HG03565 (cell line): Measurements from ENCODE around the gene BRD1.
"Not testable (repeated sequence)": the region's sequence is repeated elsewhere in the genome, so short reads cannot be mapped to it uniquely, and the experiment has no call there.

Source experiments
- ATAC-seq: cut with Tn5 transposase; IDR thresholded peaks from one replicate; pipeline ENCODE4 v1.9.1; 2021; ENCODE audit warnings: mild to moderate bottlenecking, moderate library complexity; ENCODE audit not compliant: unreplicated experiment

The BRD1 gene

DNA sequence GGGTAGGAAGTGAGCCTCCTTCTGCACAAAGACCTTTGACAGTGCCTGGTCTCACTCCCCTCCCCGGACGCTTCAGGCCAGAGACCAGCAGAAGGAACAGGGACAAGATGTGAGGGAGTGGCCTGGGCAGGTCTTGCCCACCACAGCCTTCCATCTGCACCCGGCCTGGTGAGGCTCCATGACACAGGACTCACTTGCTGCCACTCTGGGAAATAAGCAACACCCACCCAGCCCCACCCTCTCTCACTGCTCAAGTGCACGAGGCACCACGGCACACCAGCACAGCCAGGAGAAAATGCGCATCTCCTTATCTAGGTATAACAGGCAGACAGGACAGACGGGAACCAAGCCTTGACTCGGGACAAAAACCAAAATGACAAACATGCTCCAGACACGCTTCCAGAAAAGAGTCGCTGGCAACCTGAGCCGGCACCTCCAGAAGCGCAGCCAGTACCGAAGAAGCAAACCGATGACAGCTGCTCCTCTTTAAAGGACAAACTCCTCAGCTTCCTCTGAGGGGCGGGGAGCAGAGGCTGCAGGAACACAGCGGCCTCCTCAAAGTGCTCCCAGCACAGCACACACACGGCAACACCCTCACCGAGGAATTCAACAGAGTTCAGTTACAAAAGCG lies 41.7 kb downstream of the BRD1 start:
- ATAC-seq: no peak

DNA sequence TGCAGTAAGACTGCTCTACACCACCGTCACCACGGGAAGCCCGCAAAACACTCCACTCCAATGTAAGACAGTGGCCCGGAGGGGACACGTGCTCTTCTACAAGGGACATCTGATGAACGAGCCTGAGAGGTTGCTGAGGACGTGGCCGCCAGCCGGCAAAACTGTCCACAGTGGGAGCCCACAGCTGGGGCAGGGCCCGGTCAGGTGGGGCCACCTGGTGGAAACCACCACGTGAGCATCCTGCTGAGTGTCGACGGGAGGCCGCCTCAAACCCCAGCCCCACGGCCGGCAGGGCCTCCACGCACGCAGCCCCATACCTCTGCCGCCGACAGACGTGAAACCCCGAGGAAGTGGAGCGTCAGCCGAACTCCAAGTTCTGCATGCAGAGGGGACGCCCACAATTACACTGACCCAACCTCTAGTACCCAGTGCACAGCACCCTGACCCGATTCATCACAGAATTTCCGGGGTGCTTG lies 42.6 kb downstream of the BRD1 start:
- ATAC-seq: no peak

DNA sequence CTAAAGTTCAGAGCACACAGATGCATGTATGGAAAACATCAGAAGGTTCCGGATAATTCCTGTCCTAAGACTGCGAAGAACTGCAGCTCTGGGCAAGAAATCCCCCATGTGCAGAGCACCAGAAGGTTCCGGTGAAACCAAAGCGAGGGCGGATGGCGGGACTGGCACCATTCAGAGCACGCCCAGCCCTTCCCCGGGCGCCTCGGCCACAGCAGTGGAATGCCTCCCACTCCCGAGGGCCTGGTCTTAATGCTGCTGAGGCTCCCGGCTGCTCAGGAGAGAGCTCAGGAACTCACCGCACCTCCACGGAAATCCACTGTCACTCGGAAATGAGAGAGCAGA lies 43.1 kb downstream of the BRD1 start:
- ATAC-seq: no peak

DNA sequence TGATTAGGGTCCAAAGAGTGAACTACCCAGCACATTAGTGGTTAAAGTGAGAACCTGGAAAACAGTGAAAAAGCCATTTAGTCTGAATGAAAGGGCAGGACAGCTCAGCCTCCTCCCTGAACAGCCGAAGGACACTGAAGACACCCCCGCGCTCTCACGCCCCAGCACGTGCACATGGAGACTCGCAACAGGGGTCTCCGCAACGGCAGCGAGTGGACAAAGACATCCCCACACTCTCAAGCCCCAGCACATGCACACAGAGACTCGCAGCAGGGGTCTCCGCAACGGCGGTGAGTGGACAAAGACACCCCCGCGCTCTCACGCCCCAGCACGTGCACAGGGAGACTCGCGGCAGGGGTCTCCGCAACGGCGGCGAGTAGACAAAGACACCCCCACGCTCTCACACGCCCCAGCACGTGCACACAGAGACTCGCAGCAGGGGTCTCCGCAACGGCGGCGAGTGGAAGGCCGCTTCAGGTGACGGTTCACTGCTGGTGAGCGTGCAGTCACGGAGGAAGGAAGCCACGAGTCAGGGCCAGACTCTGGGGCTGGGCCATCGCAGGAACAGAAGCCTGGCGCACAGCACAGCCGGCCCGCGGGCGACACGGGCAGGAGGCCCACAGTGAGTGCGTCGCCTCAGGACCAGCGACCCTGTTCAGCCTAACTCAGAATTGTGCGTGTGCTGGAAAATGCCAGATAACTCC lies 43.6 kb downstream of the BRD1 start:
- no peak for ATAC-seq

DNA sequence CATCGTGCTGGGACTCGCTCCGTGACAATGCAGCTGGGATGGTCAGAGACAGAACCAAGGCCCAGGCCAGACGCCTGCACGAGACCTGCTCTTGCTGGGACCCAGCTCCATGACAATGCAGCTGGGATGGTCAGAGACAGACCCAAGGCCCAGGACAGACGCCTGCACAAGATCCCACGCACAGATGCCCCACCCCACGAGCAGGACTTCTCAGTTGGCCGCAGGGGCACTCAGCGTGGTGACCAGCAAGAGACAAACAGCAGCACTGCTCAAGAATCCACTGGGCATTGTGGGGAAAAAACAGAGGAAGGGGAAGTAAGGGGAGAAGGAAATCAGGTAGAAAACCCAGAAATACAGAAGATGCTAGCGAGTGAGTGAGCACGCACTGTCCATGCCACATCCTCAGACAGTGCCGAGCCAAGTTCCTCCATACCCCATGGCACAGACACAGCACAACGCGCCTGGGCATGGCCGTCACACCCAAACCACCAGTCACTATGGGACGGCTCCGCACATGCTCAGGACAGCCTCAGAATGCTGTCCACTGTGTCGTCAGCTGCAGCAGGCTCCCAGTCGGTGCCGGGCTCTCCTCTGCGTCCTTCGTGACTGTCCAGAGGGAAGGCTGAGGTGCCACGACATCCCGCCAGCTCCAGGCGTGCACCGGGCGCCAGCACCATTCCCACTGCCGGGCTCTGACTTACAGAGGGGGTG lies 44.5 kb downstream of the BRD1 start:
- no peak for ATAC-seq

DNA sequence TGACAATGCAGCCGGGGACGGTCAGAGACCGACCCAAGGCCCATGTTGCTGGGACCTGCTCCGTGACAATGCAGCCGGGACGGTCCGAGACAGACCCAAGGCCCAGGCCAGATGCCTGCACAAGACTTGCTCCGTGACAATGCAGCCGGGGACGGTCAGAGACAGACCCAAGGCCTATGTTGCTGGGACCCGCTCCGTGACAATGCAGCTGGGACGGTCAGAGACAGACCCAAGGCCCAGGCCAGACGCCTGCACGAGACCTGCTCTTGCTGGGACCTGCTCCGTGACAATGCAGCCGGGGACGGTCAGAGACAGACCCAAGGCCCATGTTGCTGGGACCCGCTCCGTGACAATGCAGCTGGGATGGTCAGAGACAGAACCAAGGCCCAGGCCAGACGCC lies 45.8 kb downstream of the BRD1 start:
- not testable (repeated sequence) for ATAC-seq

DNA sequence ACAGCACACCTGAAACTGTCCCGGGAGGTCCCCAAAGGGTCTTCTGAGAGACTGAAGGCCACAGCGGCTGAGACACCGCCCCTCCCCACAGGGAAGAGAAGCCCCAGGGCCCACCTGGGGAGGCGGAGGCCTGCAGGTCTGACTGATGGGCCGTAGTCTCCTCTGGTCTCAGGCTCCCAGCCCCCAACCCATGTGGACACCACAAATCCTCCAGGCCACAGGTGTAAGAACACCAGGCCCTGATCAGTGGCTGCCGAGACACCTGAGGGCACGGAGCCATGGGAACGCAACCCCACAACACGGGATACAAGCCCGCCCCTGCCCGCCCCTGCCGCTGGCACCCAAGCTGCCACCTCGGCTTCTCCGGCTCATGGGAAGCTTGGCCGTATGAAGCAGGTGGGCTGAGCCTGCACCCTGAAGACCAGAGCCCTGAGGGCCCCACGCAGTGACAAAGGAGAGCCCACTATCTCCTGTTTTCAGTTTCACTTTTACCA lies 46.3 kb downstream of the BRD1 start:
- ATAC-seq: no peak

DNA sequence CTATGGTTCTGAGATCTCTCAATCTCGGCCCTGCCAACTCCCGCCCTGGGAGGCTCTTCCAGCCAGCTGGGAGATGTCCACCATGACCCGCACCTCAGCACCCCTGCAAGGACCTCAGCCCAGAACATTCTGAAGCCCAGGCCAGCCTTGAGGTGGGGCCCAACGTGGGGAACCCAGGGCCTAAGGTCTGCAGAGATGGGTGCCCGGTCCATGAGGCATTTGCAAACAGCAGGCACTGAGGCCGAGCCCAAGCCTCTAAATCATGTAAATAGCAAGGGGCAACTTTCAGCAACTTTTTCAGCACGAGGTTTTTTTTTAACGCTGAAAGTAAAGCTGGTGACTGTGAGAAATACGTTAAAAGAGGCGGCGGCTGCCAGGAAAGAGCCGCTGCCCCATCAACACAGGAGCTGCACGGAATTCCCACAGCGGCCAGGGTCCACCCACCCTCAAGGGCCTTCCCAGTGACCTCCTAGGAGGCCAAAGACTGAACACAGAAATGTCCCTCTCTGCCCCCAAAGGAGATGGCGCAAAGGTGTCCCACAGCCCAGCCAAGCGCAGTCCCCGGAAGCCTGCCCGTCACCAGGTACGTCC lies 46.9 kb downstream of the BRD1 start:
- no peak for ATAC-seq

DNA sequence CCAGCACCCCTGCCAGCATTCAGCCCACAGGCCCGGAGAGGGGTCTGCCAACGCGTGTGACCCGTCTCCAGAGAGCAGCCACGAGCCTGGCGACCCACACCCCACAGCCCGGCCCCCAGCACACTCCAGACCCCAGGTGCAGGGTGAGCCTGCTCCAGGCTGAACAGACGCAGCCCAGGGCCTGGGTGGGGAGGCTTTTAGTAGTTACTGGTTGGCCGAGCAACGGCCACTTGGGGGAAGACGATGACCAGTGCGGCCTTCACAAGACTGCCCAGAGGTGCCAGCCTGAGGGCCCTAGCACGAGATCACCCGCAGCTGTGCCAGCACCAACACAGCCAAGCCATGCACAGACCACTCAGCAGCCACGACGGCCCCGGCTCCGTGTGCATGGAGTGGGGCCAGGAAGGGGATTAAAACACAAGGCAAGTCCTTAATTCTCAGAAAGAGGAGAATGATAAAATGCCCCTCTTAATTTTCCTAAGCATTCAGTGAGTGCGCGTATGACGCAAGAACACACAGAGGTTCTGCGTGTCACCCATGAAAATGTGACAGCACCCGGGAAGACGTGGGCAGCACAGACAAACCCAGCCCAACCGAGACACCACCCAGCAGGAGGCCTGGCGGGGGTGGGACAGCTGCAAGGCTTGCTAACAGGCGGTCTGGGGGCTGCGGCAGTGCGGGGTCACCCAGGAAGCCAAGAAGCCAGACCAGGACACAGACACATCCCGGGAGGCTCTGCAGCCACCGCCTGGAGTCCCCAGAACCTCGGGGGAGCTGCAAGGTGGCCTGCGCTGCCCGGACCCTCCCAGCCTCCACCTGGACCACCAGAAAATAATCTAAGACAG lies 47.6 kb downstream of the BRD1 start:
- ATAC-seq: no peak

DNA sequence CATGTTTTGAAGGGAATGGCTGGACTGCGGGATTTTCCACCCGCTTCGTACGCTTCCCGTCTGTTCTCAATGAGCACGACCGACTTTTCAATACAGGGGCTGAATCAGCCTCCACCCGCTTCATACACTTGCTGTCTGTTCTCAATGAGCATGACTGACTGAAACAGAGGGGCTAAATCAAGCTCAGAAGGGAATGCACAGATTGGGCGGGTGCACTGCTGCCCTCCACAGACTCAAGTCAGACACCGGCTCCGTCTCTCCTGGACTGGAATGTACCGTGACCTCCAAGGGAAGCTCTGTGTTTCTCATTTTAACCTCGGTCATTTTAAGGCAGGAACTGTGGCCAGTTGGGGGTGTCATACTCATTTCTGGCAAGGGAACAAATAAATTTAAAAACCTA lies 48.5 kb downstream of the BRD1 start:
- no peak for ATAC-seq

DNA sequence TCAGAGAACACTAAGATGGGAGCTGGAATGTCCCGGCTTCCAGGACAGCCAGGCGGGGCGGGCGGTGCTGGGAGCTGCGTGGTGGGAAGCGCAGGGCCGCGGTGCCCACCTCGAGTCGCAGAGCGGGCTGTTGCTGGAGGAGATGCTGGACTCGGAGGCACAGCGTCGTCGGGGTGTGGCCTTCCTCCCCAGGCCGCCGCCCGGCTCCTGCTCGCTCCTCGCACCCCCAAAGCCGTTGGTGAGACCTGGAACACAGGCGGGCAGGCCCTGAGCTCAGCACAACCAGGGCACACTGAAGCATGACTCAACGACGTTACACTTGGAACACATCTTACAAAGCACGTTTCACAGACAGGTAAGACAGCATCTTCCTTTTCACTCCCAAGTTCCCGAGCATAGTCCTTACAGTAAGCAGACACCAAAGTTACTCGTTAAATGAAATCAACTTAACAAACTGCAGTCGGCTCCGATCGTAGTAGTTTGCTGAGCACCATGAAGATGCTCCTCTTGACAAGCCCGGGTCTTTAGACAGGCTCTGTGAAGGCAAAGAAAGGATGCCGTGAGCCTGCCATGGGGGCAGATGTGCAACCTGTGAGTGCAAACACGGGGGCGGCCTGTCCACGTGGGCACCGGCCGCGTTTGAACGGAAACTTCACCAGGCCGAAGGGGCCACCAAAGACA lies 50.0 kb downstream of the BRD1 start:
- no peak for ATAC-seq

DNA sequence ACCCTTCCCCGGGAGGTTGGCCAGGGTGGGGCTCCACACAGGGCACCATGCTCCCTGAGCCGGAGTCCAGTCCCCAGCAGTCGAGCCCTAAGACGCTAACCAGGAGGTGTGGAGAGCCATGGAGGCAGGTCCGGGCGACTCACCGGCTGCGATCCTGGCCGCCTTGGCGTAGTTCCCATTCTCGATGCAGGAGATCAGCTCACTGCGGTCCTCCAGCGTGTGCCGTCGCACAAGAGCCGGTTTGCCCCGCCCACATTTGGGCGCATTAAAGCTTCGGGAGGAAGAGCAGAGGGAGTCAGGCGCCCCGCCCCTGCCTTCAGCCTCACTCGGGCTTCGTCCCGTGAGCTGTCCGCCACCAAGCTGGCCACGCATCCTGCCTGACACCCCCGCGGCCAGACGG lies 50.8 kb downstream of the BRD1 start:
- ATAC-seq: no peak

DNA sequence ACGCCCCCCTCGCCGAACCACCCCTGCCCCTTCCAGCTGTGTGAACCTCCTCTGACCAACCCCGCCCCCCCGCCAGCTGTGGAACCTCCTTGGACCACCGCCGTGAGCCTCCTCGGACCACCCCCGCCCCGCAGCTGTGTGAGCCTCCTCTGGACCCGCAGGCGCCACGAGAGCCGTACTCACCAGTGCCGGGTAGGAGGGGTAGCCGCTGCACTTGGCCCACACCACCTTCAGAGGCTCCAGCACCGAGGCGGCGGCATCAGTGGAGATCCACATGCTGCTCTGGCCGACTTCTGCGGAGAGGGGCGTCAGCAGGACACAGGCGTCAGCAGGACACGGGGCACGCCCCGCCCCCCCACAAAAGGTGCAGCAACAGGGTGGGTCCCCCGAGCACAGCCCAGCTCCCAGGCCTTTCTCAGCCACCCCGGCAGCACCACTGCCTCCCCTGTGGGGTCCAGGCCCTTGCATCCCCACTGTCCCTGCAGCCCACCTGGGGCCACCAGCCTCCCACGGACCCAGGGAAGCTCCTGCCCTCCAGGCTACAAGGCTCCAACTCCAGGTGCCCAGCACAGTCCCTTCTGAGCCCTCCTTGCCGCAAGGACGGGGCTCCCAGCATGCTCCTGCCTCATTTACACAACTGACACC lies 51.7 kb downstream of the BRD1 start:
- ATAC-seq: no peak

DNA sequence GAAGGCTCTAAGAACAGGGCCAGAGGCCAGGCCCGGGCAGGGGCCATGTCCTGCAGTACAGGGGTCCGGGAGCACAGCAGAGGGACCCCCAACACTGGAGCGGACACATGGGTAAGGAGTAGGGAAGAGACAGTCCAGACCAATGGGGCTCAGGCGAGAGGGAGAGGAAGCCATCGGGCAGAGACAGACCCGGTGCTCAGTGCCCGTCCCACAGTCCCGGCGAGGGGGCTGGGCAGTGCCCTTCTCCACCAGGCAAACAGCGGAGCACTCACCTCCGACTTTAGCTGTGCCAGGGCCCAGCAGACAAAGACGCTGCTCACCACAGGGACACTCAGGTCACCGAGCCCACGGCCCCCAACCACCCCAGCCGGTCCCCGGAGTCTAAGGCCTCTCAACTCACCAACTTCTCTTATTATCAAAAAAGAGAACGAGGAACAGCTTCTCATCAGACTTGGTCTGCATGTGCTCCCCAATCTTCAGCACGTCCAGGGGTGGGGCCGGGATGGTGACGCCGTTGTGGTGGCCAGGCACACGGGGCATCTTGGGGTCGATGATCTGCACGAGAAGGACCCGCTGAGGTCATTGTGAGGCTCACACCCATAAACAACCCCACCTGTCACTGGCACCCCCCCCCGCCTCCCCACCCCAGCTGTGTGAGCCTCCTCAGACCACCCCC lies 52.3 kb downstream of the BRD1 start:
- ATAC-seq: no peak

DNA sequence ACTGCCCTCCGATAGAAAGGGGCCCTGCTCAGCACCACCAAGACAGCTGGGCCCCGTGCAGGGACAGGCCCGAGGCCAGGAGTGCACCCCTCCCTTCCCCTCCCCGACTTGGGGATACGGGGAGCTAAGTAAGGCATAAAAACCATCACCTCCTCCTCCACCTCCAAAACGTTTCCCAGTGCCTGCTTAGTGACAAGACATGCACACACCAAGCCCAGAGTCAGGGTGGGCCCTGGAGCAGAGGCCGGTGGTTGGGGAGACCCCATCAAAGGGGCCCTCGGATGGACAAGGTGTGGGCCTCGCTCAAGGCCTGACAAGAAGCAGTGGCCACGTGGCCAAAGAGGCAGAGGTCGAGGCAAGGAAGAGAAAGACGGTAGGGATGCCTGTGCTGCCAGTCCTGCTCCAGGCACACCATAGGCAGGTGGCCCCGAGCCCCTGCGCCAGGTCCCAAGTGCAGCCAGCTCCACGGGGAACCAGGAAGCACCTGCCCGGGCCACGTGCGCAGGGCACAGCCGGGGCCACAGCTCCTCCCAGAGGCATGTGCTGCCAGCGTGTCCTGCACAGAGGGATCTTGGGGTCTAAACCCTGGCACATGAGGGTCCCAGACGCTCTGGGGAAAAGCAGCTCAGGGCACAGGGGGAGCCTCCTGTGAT lies 53.0 kb downstream of the BRD1 start:
- ATAC-seq: no peak

DNA sequence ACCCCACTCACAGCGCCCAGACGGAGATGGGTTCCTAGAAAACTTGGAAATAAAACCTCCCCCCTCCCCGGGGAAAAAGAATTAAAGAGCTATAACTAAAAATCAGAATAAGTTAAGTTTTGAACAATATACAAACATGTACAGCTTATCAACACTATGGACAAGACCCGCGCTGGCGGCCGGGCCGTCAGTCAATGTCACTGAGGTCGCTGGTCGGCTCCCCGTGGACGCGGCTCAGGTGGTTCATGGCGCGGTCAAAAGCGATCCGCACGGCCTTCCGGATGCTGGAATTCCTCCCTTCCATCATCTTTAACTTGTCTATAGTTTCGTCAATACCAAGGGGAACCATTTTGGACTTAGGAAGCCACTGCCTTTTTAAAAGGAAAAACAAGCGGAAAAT lies 53.6 kb downstream of the BRD1 start:
- ATAC-seq: no peak

DNA sequence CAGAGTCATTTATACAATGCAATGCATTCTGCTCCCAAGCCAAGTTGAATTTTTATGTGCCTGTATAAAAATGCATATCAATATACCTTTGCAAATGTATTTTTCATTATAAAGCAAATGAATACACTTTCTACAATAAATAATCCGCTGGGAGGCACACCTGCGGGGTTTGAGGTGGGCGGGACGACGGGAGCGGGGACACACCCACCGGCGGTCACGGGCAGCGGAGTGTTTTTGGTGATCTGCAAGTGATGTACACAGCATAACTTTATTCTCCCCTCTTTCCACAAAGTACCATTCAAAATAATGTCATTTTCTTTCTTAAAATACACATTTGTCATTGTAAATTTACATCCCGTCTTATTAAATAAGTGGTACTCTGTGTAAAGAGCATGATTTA lies 54.1 kb downstream of the BRD1 start:
- ATAC-seq: no peak

DNA sequence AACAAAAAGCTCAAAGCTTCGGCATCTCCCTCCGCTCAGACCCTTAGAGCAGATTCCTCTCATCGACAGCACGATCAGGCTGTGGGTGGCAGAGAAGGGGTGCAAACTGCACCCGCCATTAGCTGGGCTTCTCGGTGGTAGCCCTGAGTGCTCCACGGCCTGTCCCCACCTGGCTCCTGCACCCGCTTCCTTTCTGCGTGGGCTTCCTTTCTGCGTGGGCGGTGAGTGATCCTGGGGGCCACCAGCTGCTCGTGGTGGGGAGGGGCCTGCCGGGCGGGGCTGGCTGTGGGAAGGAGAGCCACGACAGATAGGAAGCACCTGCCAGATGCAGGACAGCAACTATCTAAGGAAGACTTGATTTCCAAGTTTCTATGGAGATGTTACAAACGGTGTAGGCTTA lies 55.0 kb downstream of the BRD1 start:
- no peak for ATAC-seq
